Duodenal mucosa (tissue), 2 donors: ENCODE data around the gene MYO18B.

ENCODE experiments used
- H3K27ac ChIP-seq: one replicate; pipeline ENCODE4 v1.7.0; 2013; ENCODE audit warnings: low read depth, low read length
- H3K27me3 ChIP-seq, 2 donors: one replicate each; pipeline ENCODE4 v1.7.0; 2013; ENCODE audit warnings: low read length in 2 of 2, control low read depth in 1 of 2; ENCODE audit not compliant: insufficient read depth in 2 of 2, control insufficient read depth in 1 of 2
- H3K36me3 ChIP-seq, 2 donors: one replicate each; pipeline ENCODE4 v1.7.0; 2013; ENCODE audit warnings: low read length in 2 of 2, control low read depth in 1 of 2; ENCODE audit not compliant: insufficient read depth in 2 of 2, control insufficient read depth in 1 of 2
- H3K4me1 ChIP-seq, 2 donors: one replicate each; pipeline ENCODE4 v1.7.0; 2013; ENCODE audit warnings: low read length in 2 of 2, control low read depth in 1 of 2; ENCODE audit not compliant: insufficient read depth in 2 of 2, control insufficient read depth in 1 of 2
- H3K4me3 ChIP-seq, 2 donors: one replicate each; pipeline ENCODE4 v1.7.0; 2013; ENCODE audit warnings: low read length in 2 of 2, low read depth in 1 of 2
- H3K9ac ChIP-seq, 2 donors: one replicate each; pipeline ENCODE4 v1.7.0; 2013; ENCODE audit warnings: low read length in 2 of 2, low read depth in 1 of 2
- H3K9me3 ChIP-seq, 2 donors: one replicate each; pipeline ENCODE4 v1.7.0; 2013; ENCODE audit warnings: low read length in 2 of 2, control low read depth in 1 of 2; ENCODE audit not compliant: control insufficient read depth in 1 of 2

The MYO18B gene

DNA sequence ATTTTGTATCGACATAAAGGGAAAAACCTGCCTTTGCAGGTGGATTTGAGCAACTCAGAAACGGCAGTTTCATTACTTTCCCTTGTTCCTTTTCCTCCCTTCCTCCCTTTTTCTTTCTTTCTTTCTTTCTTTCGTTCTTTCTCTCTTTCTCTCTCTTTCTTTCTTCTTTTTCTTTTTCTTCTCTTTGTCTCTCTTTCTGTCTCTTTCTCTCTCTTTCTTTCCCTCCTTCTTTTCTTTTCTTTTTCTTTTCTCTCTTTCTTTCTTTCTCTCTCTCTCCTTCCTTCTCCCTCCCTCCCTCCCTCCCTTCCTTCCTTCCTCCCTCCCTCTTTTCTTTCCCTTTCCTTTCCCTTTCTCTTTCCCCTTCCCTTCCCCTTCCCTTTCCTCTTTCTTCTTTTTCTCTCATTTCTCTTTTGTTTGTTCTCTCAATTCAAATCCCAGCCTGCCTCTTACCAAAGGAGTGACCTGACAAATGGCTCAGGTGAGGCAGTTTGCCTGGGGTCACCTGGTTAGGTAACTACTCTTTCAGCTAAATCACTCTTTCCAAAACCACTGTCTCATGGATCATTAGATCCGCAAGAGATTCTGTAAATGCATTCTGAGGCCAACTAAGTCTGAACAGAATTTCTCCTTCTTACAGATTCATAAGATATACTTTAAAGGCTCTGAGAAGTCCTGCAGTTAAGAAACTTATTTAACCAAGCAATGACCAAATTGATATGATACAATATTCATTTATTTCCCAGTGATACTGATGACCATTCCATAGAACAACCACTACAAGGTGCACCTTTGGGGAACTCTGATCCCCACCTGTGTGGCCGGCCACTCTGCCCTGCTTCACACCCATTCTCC, 75.3 kb downstream of the MYO18B start:
- H3K27me3 ChIP-seq = peaks cover 0 to 4% of the 10 kb centered on the region in 2 donors
- no peaks in the 10 kb centered on the region for H3K4me1 ChIP-seq
- no peaks in the 10 kb centered on the region for H3K9me3 ChIP-seq
- no peaks in the 10 kb centered on the region for H3K36me3 ChIP-seq
- H3K27ac ChIP-seq = no peak overlapping the region
- no peak overlapping the region for H3K4me3 ChIP-seq
- H3K9ac ChIP-seq = no peak overlapping the region

DNA sequence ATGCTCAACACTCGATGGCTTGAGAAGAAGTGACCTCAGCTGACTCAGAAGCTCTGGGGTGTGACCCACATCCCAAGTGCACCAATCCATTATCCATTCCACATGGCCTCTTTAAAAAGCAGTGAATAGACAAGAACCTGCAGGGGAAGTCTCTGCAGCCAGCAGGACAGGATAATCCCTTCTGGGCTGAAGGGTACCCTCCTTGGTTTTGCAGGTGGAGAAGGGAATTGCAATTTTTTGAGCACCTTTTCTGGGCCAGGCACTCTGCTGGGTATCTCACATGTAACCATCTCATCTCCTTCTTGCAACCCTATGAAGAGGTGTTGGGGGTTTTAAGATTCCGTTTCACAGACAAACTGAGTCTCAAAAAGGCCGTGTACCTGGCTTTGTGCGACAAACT, 76.6 kb downstream of the MYO18B start:
- no peaks in the 10 kb centered on the region for H3K4me1 ChIP-seq
- H3K27me3 ChIP-seq = peaks cover 0 to 4% of the 10 kb centered on the region in 2 donors
- no peaks in the 10 kb centered on the region for H3K36me3 ChIP-seq
- H3K4me3 ChIP-seq = no peak overlapping the region
- no peak overlapping the region for H3K9ac ChIP-seq
- H3K9me3 ChIP-seq = no peaks in the 10 kb centered on the region
- no peak overlapping the region for H3K27ac ChIP-seq

DNA sequence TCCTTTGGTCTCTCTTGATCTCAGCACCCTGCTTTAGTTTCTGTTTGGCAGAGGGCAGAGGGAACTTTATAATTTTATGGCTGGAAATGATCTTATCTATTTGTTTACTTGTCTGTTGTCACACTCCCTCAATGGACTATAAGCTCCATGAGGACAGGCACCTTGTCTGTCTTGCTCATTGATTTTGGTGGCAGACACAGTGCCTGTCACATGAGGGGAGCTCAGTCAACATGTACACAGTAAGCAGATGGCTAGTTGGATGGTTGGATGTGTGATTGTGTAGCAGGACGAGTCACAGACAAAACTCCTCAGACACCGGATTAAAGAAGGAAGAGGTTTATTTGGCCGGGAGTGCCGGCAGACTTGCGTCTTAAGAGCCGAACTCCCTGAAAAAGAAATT, 80.4 kb downstream of the MYO18B start:
- Histone ChIP-seq H3K9ac (no peak overlapping the region), H3K4me1 (no peaks in the 10 kb centered on the region), H3K27me3 (no peaks in the 10 kb centered on the region), H3K36me3 (no peaks in the 10 kb centered on the region), H3K4me3 (no peak overlapping the region), H3K9me3 (no peaks in the 10 kb centered on the region), H3K27ac (no peak overlapping the region)

DNA sequence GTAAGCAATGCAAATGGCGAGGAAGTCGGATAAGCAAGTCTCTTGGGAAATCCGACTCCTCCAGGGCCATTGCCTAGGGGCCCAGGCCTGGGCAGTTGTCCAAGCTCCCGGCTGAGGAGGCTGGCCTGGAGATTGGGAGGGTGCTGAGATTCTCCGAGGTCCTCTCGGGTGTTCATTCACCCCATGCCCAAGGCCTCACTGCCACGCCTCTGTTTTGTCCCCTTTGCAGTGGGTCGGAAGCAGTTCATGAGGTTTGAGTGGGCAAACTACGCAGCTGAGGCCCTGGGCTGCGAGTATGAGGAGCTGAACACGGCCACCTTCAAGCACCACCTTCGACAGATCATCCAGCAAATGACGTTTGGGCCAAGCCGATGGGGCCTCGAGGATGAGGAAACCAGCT, 81.3 kb downstream of the MYO18B start:
- H3K9ac ChIP-seq = no peak overlapping the region
- no peaks in the 10 kb centered on the region for H3K36me3 ChIP-seq
- H3K27me3 ChIP-seq = no peaks in the 10 kb centered on the region
- H3K4me1 ChIP-seq = no peaks in the 10 kb centered on the region
- no peaks in the 10 kb centered on the region for H3K9me3 ChIP-seq
- H3K4me3 ChIP-seq = no peak overlapping the region
- H3K27ac ChIP-seq = no peak overlapping the region

DNA sequence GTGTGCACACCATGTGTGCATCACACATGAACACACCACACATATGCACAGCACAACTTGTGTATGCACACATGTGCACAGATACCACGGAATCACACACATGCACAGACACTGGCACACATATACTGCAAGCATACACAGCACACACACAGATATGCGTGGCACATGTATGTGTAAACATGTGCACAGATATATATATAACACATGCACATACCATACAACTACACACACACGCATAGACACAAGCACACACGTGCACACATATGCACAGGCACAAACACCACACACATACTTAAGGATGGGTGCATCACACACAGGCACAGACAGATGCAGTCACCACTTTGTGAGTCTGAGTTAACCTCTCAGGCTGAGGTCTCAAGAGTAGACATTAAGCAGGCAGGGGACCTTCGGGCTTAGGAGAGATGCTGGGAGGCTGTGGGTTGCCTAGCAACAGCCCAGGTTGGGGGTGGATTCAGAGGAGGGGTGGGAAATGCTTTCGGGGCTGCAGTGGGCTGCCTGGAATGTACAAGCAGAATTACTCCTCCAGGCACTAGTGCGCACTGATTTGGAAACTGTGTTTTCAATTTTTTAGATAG, 82.9 kb downstream of the MYO18B start:
- Histone ChIP-seq H3K4me1 (no peaks in the 10 kb centered on the region), H3K27me3 (no peaks in the 10 kb centered on the region), H3K27ac (no peak overlapping the region), H3K4me3 (no peak overlapping the region), H3K36me3 (no peaks in the 10 kb centered on the region), H3K9me3 (no peaks in the 10 kb centered on the region), H3K9ac (no peak overlapping the region)

DNA sequence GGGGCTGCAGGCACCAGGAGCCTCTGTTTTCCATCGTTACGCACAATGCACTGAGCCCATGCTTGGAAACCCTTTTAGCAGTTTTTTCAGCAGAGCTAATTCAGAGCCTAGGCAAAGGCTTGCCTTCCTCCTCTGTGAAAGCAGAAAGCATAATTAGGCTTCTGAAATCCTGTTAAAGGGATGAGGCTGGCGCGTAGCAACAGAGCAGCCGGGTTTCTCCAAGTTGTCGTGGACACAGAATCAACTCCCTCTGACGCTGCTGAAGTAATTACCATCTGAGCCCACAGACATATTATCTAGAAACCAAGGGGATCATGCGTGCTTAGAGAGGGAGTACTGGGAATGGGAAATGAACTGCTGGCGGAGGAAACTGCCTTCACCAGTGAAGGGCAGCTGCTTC, 85.4 kb downstream of the MYO18B start:
- Histone ChIP-seq H3K27me3 (no peaks in the 10 kb centered on the region), H3K27ac (no peak overlapping the region), H3K36me3 (no peaks in the 10 kb centered on the region), H3K9ac (no peak overlapping the region), H3K4me1 (no peaks in the 10 kb centered on the region), H3K4me3 (no peak overlapping the region), H3K9me3 (no peaks in the 10 kb centered on the region)

DNA sequence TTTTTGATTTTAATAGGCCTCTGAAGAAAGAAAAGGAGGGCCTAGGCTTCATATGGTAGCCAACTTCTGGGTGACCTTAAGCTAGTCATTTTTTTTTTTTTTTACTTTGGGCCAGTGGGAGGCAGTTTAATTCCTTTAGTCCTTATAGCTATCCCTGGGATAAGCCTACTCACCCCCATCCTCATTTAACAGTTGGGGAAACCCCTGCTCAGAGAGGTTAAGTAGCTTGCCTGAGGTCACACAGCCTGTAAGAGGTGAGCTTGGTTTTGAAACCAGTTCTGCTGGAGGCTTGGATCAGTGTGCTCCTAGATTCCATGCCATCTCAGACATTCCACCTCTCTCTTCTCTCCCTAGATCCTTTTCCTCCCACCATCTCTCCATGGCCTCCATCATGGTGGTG, 86.4 kb downstream of the MYO18B start:
- H3K36me3 ChIP-seq = no peaks in the 10 kb centered on the region

DNA sequence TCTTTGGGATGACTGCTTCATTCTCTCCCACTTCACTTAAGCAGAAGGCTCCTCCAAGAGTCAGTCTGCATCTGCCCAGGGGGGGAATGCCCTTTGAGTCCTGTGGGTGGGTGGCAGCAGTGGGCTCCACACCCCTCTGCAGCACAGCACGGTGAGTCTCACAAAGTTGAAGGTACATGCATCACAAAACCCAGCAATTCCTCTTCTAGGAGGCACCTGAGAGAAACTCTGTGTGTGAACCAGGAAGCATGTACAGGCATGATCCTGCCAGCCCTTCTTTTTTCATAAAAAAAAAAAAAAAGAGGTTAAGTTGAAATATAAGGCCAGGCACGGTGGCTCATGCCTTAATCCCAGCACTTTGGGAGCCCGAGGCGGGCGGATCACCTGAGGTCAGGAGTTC, 87.2 kb downstream of the MYO18B start:
- H3K9ac ChIP-seq = no peak overlapping the region
- H3K27ac ChIP-seq = no peak overlapping the region
- no peak overlapping the region for H3K4me3 ChIP-seq
- H3K4me1 ChIP-seq = no peaks in the 10 kb centered on the region
- H3K27me3 ChIP-seq = no peaks in the 10 kb centered on the region
- H3K9me3 ChIP-seq = no peaks in the 10 kb centered on the region
- no peaks in the 10 kb centered on the region for H3K36me3 ChIP-seq

More for the DNA sequence above, 86.4 kb downstream of the MYO18B start:
- Histone ChIP-seq H3K9me3 (no peaks in the 10 kb centered on the region), H3K4me3 (no peak overlapping the region), H3K4me1 (no peaks in the 10 kb centered on the region), H3K27me3 (no peaks in the 10 kb centered on the region), H3K27ac (no peak overlapping the region), H3K9ac (no peak overlapping the region)

DNA sequence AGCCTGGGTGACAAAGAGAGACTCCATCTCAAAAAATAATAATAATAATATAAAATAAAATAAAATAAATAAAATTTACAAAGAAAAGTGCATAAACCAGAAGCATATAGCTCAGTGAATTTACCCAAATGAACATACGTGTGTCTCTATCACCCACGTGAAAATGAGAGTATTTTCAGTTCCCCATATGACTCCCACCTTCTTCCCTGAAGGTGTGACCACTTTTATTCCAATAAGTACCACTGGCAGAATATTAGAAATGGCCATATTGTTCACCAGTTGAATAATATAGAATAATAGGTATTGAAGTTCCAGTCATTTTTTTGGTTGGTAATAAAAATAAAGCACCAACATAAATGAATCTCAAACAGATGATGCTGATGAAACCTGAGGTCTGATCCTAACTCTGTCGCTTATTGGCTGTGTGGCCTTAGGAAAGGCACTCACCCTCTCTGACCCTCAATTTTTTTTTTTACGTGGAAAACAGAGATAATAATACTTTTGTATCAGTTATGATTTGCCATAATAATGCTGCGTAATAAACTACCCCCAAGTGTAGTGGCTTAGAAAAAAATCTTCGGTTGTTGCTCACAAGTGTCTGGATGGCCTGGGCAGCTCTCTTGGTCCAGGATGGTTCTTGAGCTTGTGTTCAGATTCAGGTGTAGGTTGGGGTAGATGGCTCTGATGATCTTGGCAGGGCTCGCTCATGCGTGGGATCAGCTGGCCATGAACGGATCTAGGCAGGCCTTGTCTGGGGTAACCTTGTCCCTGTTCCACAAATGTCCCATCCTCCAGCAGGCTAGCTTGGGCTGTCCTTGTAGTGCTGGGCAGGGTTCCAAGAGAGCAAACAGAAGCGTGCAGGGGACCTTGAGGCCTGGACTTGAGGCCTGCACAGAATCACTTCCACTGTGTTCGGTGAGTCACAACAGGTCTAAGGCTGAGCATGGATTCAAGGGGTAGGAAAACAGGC, 88.1 kb downstream of the MYO18B start:
- no peaks in the 10 kb centered on the region for H3K4me1 ChIP-seq
- H3K9ac ChIP-seq = no peak overlapping the region
- no peak overlapping the region for H3K4me3 ChIP-seq
- no peak overlapping the region for H3K27ac ChIP-seq
- no peaks in the 10 kb centered on the region for H3K36me3 ChIP-seq
- no peaks in the 10 kb centered on the region for H3K9me3 ChIP-seq
- H3K27me3 ChIP-seq = no peaks in the 10 kb centered on the region

DNA sequence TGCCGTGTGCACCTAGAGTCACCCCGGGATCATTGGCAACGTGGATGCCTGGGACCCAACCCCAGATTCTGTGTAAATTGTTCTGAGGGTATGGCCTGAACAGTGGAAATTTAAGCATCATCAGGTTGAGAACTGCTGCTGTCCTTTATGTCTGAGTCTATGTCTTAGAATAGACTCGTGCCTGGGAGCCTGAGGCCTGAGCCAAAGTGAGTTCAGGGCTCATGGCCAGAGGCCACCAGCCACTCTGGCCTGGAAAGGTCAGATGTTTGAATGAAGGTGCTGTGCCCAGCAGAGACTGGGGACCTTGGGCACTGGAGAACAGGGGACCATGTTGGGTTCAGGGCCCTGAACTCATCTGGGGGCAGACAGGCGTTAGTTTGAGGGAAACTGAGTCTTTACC, 91.1 kb downstream of the MYO18B start:
- H3K9me3 ChIP-seq = no peaks in the 10 kb centered on the region
- no peak overlapping the region for H3K27ac ChIP-seq
- no peaks in the 10 kb centered on the region for H3K27me3 ChIP-seq
- no peaks in the 10 kb centered on the region for H3K36me3 ChIP-seq
- H3K9ac ChIP-seq = no peak overlapping the region
- no peak overlapping the region for H3K4me3 ChIP-seq
- H3K4me1 ChIP-seq = no peaks in the 10 kb centered on the region
